DMS153 treated with DMSO at 0.1 percent for 48 hours (cell line): ENCODE measurements around the gene MRPS34.

Experiments used
- DNase-seq: peaks from one replicate; lab custom pipeline; 2025; ENCODE audit not compliant: unreplicated experiment; lab: John Stamatoyannopoulos, UW

Gene MRPS34

DNA sequence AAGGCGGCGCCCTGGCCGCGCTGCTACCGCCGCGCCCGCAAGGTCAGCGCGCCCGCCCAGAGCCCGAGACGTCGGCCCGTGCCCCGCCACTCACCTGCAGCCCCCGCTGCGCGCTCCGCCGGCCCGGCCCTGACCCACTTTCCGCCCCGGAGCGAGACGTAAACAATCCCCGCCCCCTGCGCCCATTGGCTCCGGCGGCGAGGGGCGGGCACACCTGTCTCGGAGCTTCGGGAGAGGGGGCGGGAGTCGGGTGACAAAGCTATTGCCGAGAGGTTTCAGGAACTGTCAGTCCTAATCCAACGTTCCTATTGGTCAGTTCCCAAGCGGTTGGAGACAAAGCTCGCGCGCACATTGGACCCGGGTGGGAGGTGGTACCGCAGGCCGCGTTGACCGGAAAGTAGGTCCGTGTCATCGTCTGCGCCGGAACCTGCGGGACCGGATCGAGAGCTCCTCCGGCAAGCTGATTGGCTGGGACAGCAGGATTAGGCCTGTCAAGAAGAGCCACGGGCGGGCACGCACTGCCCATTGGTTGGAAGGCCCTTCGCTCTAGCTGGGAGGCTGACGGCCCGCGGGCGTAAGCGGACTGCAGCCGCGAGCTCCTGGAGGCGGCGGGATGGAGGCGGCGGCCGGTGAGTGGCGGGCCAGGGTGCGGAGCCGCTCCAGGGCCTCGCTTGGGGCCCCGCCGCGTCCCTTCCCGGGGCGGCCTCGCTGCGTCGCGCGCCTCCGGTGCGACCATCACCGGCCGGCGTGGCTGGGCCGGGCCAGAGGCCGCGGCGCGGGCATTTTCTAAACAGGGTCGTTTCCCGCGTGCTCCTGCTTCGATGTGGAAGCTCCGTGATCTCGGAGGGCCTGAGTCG lies 9.7 kb upstream of the MRPS34 start, which contains the start of the genes NUBP2 and SPSB3:
TSS of gene NUBP2 (plus strand) at position 553 of the 857 bp plus-strand sequence. CDS start at position 614, 61 bp downstream.
TSS of gene SPSB3 (minus strand) at position 164 of the 857 bp plus-strand sequence. CDS start 1,088 bp downstream, outside the sequence.
- peak; percentile 99 for DNase-seq

DNA sequence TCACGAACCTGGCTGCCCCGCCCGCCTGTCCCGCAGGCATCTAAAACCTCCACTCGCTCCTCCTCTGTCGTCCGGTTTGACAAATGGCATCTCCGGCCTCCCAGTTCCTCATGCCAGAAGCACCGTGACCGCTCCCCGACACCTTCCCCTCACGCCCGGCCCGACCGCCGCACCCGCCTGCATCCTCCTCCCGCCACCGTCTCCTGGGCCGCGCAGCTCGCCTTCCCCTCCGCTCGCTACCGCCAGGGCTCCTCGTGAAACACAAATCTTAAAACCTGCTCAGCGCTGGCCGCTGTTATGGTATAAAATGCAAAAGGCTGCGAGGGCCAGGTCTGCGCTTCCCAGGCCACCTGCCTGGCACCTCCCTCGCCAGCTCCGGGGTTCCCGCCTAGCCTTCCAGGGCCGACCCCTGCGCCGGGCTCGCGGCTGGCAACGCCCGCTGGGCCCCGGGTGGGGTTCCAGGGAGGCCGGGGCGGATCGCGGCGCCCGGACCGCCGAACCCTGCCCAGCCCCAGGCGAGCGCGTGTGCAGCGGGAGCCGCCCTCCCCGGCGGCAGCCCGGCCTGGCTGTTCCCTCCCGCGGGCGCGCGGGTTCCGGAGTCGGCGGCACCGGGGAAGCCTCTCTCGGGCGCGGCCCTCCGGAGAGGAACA lies 8.9 kb upstream of the MRPS34 start:
- DNase-seq, result no peak

DNA sequence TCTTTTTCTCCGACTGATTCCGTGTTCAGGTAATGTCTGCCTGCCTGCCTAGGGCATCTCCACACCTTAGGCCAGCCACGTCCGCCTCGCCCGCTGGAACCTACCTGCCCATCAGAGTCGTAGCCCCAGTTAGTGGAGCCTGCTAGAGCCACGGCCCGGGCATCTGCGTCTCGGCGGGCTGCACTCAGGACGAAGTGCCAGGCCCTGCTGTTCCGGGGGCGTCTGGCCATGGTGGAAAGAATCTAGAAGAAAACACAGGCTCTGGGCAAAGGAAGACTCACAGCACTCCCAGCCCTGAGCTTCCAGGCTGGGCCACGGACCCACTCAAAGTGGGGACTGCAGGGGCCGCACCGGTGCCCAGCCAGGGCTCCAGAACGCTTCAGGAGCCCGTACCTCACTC lies 8.3 kb upstream of the MRPS34 start:
- no peak for DNase-seq

DNA sequence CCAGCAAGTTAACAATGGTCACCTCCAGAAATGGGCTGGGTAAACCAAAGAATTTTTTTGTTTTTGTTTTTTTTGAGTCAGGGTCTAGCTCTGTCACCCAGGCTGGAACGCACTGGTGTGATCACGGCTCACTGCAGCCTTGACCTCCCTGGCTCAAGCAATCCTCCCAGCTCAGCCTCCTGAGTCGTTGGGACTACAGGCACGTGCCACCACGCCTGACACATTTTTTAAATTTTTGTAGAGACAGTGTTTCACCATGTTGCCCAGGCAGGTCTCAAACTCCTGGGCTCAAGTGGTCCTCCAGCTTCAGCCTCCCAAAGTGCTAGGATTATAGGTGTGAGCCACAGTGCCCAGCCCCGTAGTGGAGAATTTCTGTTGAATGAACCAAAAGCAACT lies 7.7 kb upstream of the MRPS34 start:
- DNase-seq, result no peak

GRCh38 chr16:1779741-1780676 lies 7.1 kb upstream of the MRPS34 start:
- no peak for DNase-seq

GRCh38 chr16:1779234-1779701 lies 6.3 kb upstream of the MRPS34 start:
- DNase-seq, result no peak

GRCh38 chr16:1778200-1779179 lies 5.6 kb upstream of the MRPS34 start:
- no peak for DNase-seq

GRCh38 chr16:1777375-1778199 lies 4.7 kb upstream of the MRPS34 start:
- DNase-seq, result no peak

GRCh38 chr16:1776991-1777374 lies 4.0 kb upstream of the MRPS34 start:
- no peak for DNase-seq

DNA sequence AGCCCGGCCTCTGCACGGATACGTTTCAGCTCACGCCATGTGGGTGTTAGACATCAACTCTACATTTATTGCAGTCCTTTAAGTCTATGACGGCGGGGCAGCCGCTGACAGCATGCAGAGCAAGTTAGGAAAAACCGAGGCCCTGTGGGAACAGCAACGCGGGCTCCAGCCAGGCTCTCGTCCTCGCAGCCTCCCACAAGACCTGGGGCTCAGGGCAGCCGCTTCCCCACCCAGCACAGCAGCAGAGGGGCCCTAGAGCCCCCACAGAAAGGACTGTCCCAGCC lies 3.7 kb upstream of the MRPS34 start:
- DNase-seq, result no peak

- no peak for DNase-seq
Measured at GRCh38 chr16:1775846-1776671, 3.1 kb upstream of the MRPS34 start.

DNA sequence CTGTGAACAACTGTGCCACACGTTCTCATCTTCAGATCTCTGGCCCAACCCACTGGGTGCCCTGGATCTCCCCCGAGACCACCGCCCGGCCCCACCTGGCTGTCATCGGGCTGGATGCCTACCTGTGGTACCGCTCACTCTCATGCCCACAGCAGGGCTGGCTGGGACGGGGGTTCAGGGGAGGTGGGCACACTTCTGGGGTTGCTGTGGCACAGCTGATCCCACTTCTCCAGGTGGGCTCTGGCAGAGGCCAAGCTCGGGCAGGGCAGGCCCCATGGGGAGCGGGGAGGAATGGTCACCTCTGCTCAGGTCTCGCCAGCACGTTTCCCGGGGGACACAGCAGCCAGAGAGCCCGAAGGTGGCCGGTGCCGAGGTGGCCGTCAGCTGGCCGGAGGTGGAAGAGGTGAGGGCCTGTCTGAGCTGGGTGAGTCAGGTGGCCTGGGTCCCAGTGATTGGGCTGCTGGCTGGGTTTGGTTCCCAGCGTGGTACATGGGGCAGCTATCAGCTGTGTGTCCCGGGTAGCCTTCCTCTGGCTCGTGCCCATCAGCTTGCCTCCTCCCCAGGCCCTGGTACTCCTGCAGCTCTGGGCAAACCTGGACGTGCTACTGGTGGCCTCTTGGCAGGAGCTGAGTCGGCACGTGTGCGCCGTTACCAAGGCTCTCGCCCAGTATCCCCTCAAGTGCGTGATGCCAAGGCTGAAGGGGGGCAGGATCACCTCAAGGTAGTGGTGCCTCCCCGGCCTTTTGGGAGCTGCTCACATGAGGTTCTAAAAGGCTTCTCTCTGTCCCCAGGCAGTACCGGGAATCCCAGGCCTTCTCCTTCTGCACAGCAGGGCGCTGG lies 2.3 kb upstream of the MRPS34 start:
- DNase-seq, result no peak

GRCh38 chr16:1774448-1774780 lies 1.5 kb upstream of the MRPS34 start:
- DNase-seq, result no peak

- DNase-seq, result no peak
Measured at GRCh38 chr16:1773703-1774447, 941 bp upstream of the MRPS34 start.

GRCh38 chr16:1772362-1772907 lies 499 bp downstream of the MRPS34 start, which contains the start of gene EME2:
Gene EME2, plus strand, starts transcription at chr16:1772810. Its CDS starts 418 bp downstream, at chr16:1773228.
- no peak for DNase-seq

DNA sequence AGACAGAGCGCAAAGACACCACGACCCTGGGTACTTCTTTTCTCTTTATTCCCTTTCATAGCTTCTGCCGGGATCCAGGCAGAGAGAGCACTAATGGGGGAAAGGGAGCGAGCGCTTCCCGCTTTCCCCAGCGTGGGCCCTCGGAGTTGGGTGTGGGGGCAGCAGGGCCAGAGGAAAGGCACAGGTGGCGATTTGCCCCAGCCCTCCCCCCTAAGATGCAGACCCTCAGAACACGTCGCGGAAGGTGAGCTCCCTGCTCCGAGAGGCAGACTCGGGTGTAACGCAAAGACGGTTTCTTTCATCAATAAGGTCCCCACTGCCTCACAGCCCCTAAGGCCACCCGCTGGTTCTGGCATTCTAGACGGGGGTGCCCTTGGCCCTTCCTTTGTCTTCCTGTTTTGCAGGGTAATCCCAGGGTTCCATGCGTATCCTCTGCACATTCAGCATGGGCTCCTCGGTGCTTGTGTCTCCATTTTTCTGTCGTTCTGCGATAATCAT lies 1.0 kb downstream of the MRPS34 start:
- no peak for DNase-seq
